Upper lobe of left lung (tissue), 6 donors: ENCODE data around the gene CD27. TPM values are rescaled to one million over a fixed set of nuclear protein-coding genes. Genes with fewer than 3 reads are reported as not detected.

Source experiments
- ATAC-seq, 2 donors: fragments of 200-7000 bp; cut with Tn5 transposase; one replicate each; pipeline ENCODE4 v1.9.1; 2022; ENCODE audit warnings: mild to moderate bottlenecking in 2 of 2, moderate library complexity in 2 of 2; ENCODE audit not compliant: low FRiP score in 2 of 2
- DNase-seq, 2 donors: peaks; one replicate each; pipeline ENCODE4 v3.0.0-alpha.2; 2019 to 2020
- H3K27ac ChIP-seq, 4 donors: fragments of 200-600 bp; sonication (generic); one replicate each; pipeline ENCODE4 v1.5.1; 2016 to 2019
- H3K27me3 ChIP-seq, 4 donors: fragments of 200-600 bp; sonication (generic); one replicate each; pipeline ENCODE4 v1.5.1; 2017 to 2019
- H3K36me3 ChIP-seq, 4 donors: fragments of 200-600 bp; sonication (generic); one replicate each; pipeline ENCODE4 v1.5.1; 2016 to 2019
- H3K4me1 ChIP-seq, 4 donors: fragments of 200-600 bp; sonication (generic); one replicate each; pipeline ENCODE4 v1.5.1; 2018 to 2019
- H3K4me3 ChIP-seq, 4 donors: fragments of 200-600 bp; sonication (generic); one replicate each; pipeline ENCODE4 v1.5.1; 2017 to 2019; ENCODE audit warnings: mild to moderate bottlenecking in 2 of 4, moderate library complexity in 1 of 4
- H3K9me3 ChIP-seq, 4 donors: fragments of 200-600 bp; sonication (generic); one replicate each; pipeline ENCODE4 v1.5.1; 2018 to 2019
- EP300 ChIP-seq, 4 donors: sonication (generic); formaldehyde crosslinking; IDR thresholded peaks; one replicate each; pipeline ENCODE4 v1.5.1; 2017; ENCODE audit warnings: antibody characterized with exemption in 4 of 4, control low read depth in 2 of 4
- POLR2A ChIP-seq, 4 donors: fragments of 450-650 bp; IDR thresholded peaks; one replicate each; pipeline ENCODE4 v1.5.1; 2016 to 2017; ENCODE audit warnings: antibody characterized with exemption in 4 of 4, mild to moderate bottlenecking in 2 of 4
- POLR2AphosphoS5 ChIP-seq, 2 donors: sonication (generic); formaldehyde crosslinking; IDR thresholded peaks; one replicate each; pipeline ENCODE4 v1.5.1; 2017; ENCODE audit warnings: antibody characterized with exemption in 2 of 2
- WGBS, 2 donors: methylation state at CpG; one replicate each; pipeline ENCODE4 v1.1.5; 2017 to 2018; 5-methylcytosine and 5-hydroxymethylcytosine counted together
- total RNA-seq, 6 donors: library from RNA; depleted of rRNA in 4 of 6; stranded (reverse); fragments of >200 nt in 4 of 6; gene quantifications; one replicate each; pipeline versions ENCODE4 v1.1.0 to v1.2.1, GENCODE V29; 2016 to 2021
- TF ChIP-seq, protein P1 (sequence below), 6 experiments: fragments of 450-650 bp in 4 of 6; fragments of 200-600 bp in 2 of 6; sonication (generic) in 2 of 6; IDR thresholded peaks; one replicate each; pipeline ENCODE4 v1.5.1; 2016 to 2019; ENCODE audit warnings: antibody characterized with exemption in 6 of 6
- donor health status: DM: no; HTN: no; CAD: no; lungs with moderate emphysema.
- donor health status: DM: no; HTN: yes; CAD: no; lungs with severe emphysema.

Gene CD27
- total RNA-seq, 6 donors from 2014 or later: 1.0 to 8.8 (median 3.3) TPM; not detected in 1

DNA sequence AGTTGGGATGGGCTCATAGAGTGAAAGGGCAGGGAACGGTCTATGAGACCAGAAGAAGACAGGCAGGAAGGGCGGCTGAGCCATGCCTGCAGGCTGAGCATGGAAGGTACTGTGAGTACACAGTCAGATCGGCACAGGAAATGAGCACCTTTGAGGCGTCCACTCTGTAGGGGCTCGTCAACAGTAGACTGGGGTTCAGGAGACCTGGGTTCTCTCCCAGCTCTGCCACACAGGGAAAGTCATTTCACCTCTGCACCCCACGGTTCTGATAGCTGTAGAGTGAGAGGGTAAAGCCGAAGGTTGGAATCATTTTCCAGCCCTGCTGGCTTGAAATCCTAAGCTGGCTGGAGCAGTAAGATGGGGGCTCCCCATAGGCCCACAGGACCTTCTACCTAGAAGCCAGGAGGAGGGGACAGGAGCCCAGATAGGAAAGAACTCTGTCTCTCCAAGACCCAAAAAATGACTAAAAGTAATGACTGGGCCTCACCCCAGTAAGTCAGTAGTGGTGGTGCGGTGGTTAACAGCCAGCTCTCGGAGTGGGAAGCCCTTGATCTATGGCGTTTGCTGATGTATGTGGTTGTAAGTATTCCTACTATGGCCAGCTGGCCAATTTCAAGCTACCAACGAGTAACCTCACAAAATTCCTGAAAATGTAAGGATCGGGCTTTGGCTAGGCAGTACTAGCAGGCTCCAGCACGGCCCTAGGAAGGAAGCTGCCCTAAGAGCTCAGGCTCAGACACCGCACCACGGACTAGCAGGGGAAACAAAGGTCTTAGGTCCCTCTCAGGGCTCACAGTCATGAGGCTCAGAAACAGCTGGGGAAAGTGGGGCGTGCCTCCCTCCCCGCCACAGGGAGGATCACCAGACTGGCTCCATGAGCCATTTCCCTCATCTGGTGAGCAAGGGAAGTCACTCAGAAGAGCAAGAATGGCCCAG is 10.3 kb upstream of the CD27 start:
- no peaks in the 10 kb centered on the region for H3K9me3 ChIP-seq
- H3K4me3 ChIP-seq: no peak overlapping the region
- TF ChIP-seq POLR2AphosphoS5 (IDR thresholded peaks at IDR 0.05): no peak
- no peak for TF ChIP-seq POLR2A (IDR thresholded peaks at IDR 0.05)
- no peak for TF ChIP-seq EP300 (IDR thresholded peaks at IDR 0.05)
- TF ChIP-seq, protein P1, sequence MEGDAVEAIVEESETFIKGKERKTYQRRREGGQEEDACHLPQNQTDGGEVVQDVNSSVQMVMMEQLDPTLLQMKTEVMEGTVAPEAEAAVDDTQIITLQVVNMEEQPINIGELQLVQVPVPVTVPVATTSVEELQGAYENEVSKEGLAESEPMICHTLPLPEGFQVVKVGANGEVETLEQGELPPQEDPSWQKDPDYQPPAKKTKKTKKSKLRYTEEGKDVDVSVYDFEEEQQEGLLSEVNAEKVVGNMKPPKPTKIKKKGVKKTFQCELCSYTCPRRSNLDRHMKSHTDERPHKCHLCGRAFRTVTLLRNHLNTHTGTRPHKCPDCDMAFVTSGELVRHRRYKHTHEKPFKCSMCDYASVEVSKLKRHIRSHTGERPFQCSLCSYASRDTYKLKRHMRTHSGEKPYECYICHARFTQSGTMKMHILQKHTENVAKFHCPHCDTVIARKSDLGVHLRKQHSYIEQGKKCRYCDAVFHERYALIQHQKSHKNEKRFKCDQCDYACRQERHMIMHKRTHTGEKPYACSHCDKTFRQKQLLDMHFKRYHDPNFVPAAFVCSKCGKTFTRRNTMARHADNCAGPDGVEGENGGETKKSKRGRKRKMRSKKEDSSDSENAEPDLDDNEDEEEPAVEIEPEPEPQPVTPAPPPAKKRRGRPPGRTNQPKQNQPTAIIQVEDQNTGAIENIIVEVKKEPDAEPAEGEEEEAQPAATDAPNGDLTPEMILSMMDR (IDR thresholded peaks at IDR 0.05): no peak
- H3K4me1 ChIP-seq: peaks cover 10 to 15% (median 14%) of the 10 kb centered on the region in 4 donors
- no peaks in the 10 kb centered on the region for H3K36me3 ChIP-seq
- H3K27ac ChIP-seq: no peak overlapping the region
- ATAC-seq: no peak
- no peaks in the 10 kb centered on the region for H3K27me3 ChIP-seq
- WGBS, 2 donors: 84 to 86% methylated on average over 15 to 17 of the region's 17 CpGs
- no peak for DNase-seq

DNA sequence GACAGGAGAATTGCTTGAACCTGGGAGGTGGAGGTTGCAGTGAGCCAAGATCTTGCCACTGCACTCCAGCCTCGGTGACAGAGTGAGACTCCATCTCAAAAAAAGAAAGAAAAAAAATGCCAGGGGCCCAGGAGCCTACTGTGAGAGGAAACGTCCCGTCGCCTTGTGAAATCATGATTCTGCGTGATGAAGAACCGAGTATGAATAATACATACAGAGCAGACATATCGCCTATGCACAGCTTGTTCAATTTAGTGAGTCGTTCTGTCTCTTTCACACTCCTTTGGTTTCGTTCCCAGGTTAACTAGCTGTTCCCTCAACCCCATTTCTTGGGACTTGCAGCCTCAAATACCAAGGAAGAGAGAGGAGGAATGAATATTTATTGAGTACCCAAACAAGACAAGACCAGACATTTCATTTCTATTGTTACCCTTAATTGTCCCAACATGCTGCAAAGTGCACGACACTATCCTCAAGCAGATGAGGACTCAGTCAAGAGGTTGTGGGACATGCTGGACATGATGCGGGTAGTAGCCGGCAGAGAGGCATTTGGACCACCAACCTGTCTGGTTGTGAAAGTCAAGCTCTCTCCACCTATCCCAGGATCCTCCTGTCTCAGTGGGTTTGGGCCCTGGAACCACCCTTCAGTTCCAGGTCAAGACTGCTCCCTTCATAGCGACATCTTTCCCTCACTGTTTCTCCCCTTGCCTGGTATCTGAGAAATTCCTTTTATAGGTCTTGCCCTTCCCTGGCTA is 8.6 kb upstream of the CD27 start:
- H3K36me3 ChIP-seq: no peaks in the 10 kb centered on the region
- no peak for DNase-seq
- 86 to 88% methylated on average over 13 of the region's 13 CpGs for WGBS, 2 donors

DNA sequence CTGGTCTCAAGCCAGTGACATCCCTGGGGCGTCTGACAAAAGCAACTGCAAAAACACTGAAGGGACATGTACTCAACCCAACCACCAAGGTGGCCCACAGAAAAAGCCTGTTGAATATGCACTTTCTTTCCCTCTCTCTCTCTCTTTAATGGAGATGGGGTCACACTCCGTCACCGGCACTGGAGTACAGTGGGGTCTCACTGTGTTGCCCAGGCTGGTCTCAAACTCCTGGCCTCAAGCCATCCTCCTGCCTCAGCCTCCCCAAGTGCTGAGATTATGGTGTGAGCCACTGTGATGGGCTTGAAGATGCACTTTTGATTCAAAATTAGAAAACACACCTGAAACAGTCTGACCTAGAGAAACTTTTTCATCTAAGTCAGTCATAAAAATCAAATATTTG is 7.2 kb upstream of the CD27 start:
- no peaks in the 10 kb centered on the region for H3K4me1 ChIP-seq
- H3K9me3 ChIP-seq: no peaks in the 10 kb centered on the region
- no peaks in the 10 kb centered on the region for H3K36me3 ChIP-seq
- H3K27ac ChIP-seq: no peak overlapping the region
- WGBS, 2 donors: 91 to 94% methylated on average over 3 of the region's 3 CpGs
- H3K4me3 ChIP-seq: no peak overlapping the region
- DNase-seq: no peak
- no peaks in the 10 kb centered on the region for H3K27me3 ChIP-seq
- no peak for TF ChIP-seq EP300 (IDR thresholded peaks at IDR 0.05)
- TF ChIP-seq POLR2A (IDR thresholded peaks at IDR 0.05): no peak
- TF ChIP-seq, protein P1 (IDR thresholded peaks at IDR 0.05): no peak
- no peak for TF ChIP-seq POLR2AphosphoS5 (IDR thresholded peaks at IDR 0.05)
- no peak for ATAC-seq

More for the DNA sequence above, 8.6 kb upstream of the CD27 start:
- H3K4me3 ChIP-seq: no peak overlapping the region
- no peak overlapping the region for H3K27ac ChIP-seq
- no peaks in the 10 kb centered on the region for H3K27me3 ChIP-seq
- peaks cover 2 to 5% (median 4%) of the 10 kb centered on the region in 4 donors for H3K4me1 ChIP-seq
- ATAC-seq: no peak
- H3K9me3 ChIP-seq: no peaks in the 10 kb centered on the region
- TF ChIP-seq POLR2AphosphoS5 (IDR thresholded peaks at IDR 0.05): no peak
- TF ChIP-seq, protein P1 (IDR thresholded peaks at IDR 0.05): no peak
- no peak for TF ChIP-seq POLR2A (IDR thresholded peaks at IDR 0.05)
- no peak for TF ChIP-seq EP300 (IDR thresholded peaks at IDR 0.05)

DNA sequence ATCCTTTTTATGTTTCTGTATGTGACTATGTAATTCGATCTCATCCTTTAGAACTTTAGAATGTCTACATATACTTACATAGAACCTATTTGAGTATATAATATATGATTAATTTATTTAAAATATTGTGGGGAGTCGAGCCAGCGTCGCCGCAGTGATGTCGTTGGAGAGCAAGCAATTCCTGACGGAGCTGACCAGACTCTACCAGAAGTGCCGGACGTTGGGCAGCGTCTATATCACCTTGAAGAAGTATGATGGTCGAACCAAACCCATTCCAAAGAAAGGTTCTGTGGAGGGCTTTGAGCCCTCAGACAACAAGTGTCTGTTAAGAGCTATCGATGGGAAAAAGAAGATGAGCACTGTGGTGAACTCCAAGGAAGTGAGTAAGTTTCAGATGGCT is 6.4 kb upstream of the CD27 start:
- no peak overlapping the region for H3K4me3 ChIP-seq
- no peaks in the 10 kb centered on the region for H3K27me3 ChIP-seq
- H3K27ac ChIP-seq: no peak overlapping the region
- ATAC-seq: no peak
- H3K4me1 ChIP-seq: no peaks in the 10 kb centered on the region
- TF ChIP-seq, protein P1 (IDR thresholded peaks at IDR 0.05): no peak
- TF ChIP-seq POLR2AphosphoS5 (IDR thresholded peaks at IDR 0.05) (no peak), POLR2A (IDR thresholded peaks at IDR 0.05) (no peak), EP300 (IDR thresholded peaks at IDR 0.05) (no peak)
- H3K9me3 ChIP-seq: no peaks in the 10 kb centered on the region
- WGBS, 2 donors: 93 to 94% methylated on average over 12 of the region's 12 CpGs
- no peaks in the 10 kb centered on the region for H3K36me3 ChIP-seq
- DNase-seq: no peak
